Panc1 (cell line): ENCODE measurements around the gene RIN2. TPM values are rescaled to one million over a fixed set of nuclear protein-coding genes. Genes with fewer than 3 reads are reported as not detected.

Experiments used
- ATAC-seq: fragments of 200-7000 bp; cut with Tn5 transposase; 2 replicates; pipeline ENCODE4 v1.9.1; 2020; ENCODE audit warnings: mild to moderate bottlenecking, moderate library complexity
- BruUV-seq: library from RNA; stranded (reverse); fragments of 400-500 nt; replicated peaks from 2 replicates; lab custom pipeline; 2021; lab: Mats Ljungman, UMichigan
- CTCF ChIA-PET: fragments of 300-600 bp; sonication (Branson Sonifier 250); formaldehyde crosslinking; loops from one replicate; lab custom pipeline; 2022; ENCODE audit warnings: antibody characterized with exemption; lab: Charles Lee
- POLR2A ChIA-PET: fragments of 300-600 bp; sonication (Branson Sonifier 250); formaldehyde crosslinking; loops from one replicate; lab custom pipeline; 2022; ENCODE audit warnings: antibody characterized with exemption; lab: Charles Lee
- DNase-seq: peaks from one replicate; pipeline ENCODE4 v3.0.0-alpha.2; 2010; ENCODE audit warnings: low read depth, low spot score
- H3K27ac ChIP-seq: 2 replicates; pipeline ENCODE4 v1.5.1; 2011; ENCODE audit warnings: mild to moderate bottlenecking, low read length, inconsistent platforms
- H3K27me3 ChIP-seq: fragments of 200-500 bp; sonication (Bioruptor generic); 2 replicates; pipeline ENCODE4 v1.6.0; 2014; ENCODE audit warnings: low read length, inconsistent platforms; ENCODE audit not compliant: control insufficient read depth, insufficient read depth
- H3K36me3 ChIP-seq: fragments of 200-500 bp; sonication (Bioruptor generic); 2 replicates; pipeline ENCODE4 v1.5.1; 2014; ENCODE audit warnings: inconsistent platforms, mild to moderate bottlenecking, low read length, moderate library complexity; ENCODE audit not compliant: control insufficient read depth, insufficient read depth
- H3K4me1 ChIP-seq: 2 replicates; pipeline ENCODE4 v1.5.1; 2011; ENCODE audit warnings: inconsistent platforms, mild to moderate bottlenecking, low read length, moderate library complexity; ENCODE audit not compliant: control insufficient read depth, insufficient read depth
- H3K4me3 ChIP-seq, 2 experiments: 2 replicates each; pipeline ENCODE4 v1.5.1; 2011 to 2012; ENCODE audit warnings: low read depth in 2 of 2, low read length in 2 of 2, mild to moderate bottlenecking in 2 of 2, inconsistent platforms in 1 of 2, moderate library complexity in 1 of 2
- H3K9me3 ChIP-seq: fragments of 200-500 bp; sonication (Bioruptor generic); 2 replicates; pipeline ENCODE4 v1.5.1; 2014; ENCODE audit warnings: low read depth, mild to moderate bottlenecking, inconsistent platforms, low read length, moderate library complexity; ENCODE audit not compliant: control insufficient read depth, insufficient read depth
- POLR2AphosphoS5 ChIP-seq: IDR thresholded peaks from 2 replicates; pipeline ENCODE4 v1.6.1; 2012; ENCODE audit warnings: mild to moderate bottlenecking, low read depth, low read length, moderate library complexity
- SIN3A ChIP-seq: IDR thresholded peaks from 2 replicates; pipeline ENCODE4 v1.6.1; 2012; ENCODE audit warnings: low read depth, mild to moderate bottlenecking, low read length, moderate library complexity, borderline replicate concordance; ENCODE audit not compliant: insufficient read depth
- TCF7L2 ChIP-seq: IDR thresholded peaks from 2 replicates; pipeline ENCODE4 v1.6.1; 2011; ENCODE audit warnings: mild to moderate bottlenecking, low read depth, low read length, inconsistent platforms
- in situ Hi-C: cut with HindIII; loops from 2 replicates; pipeline ENCODE4 v1.10.0; 2016; ENCODE audit warnings: low sequenced_read_pairs, low pct_unique_long_range_greater_than_20kb
- intact Hi-C: fragments of 100-400 bp; cut with micrococcal nuclease; formaldehyde crosslinking; loops from one replicate; pipeline ENCODE4 v1.10.0; 2022; ENCODE audit not compliant: unreplicated experiment
- total RNA-seq: library from RNA; stranded (reverse); gene quantifications from one replicate; pipeline ENCODE4 v1.2.1, GENCODE V29; 2021; ENCODE audit not compliant: unreplicated experiment
- TF ChIP-seq, protein P1 (sequence below): fragments of 450-650 bp; IDR thresholded peaks from 2 replicates; pipeline ENCODE4 v1.5.1; 2017; ENCODE audit warnings: mild to moderate bottlenecking
- TF ChIP-seq, protein P2 (sequence below), 2 experiments: IDR thresholded peaks; 2 replicates each; pipeline ENCODE4 v1.6.1; 2011 to 2012; ENCODE audit warnings: low read depth in 2 of 2, control low read depth in 1 of 2, low read length in 1 of 2, mild to moderate bottlenecking in 1 of 2, moderate library complexity in 1 of 2; ENCODE audit not compliant: insufficient read depth in 1 of 2

The RIN2 gene
- total RNA-seq, 1 experiment from 2014 or later, result 25.0 TPM

DNA sequence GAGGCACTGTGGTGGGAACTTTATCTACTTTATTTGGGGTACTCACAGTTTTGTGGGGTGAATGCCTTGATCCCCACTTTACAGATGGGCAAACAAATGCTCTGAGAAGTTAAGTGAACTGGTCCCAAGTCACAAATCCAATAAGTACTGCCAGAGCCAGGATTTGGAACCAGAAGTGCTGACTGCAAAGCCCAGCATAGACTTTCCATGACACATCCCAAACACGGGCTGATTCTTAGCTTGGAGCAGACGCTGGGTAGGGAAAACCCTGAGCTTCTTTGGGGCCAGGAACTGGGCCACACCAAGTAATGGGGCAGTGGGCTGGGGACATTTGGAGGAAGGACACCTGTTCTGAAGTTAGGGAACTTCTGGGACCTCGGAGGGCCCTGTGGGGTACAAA lies 20.3 kb downstream of the RIN2 start:
- in situ Hi-C loops, result no loop called here

DNA sequence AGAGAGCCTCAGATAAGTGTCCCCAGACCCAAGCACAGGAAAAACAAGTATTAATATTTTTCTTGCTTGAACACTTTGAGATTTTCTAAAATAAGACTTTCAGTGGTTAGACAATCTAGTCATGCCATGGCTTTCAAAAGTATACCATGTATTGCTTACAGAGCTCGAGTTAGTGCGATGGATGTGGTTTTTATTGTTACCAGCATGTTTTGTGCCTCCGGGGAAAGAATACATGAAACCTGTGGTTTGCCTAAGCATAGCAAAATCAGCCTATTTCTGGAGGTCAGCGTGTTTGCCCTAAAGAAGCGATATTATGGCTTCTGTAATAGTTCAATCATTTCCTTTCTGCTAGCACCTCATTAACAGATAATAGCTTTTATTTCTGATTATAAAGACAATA lies 21.6 kb downstream of the RIN2 start:
- intact Hi-C loops (loop anchor here (5.0 kb wide), 1 partner anchor 87 kb away; no protein-coding TSS in a partner anchor), in situ Hi-C loops (no loop called here)
- Histone ChIP-seq H3K36me3 (no peaks in the 10 kb centered on the region), H3K4me3 (no peak overlapping the region), H3K27ac (no peak overlapping the region), H3K27me3 (no peaks in the 10 kb centered on the region), H3K4me1 (peaks cover 25% of the 10 kb centered on the region), H3K9me3 (no peaks in the 10 kb centered on the region)
- no peak for TF ChIP-seq POLR2AphosphoS5
- TF ChIP-seq SIN3A, result no peak
- no peak for TF ChIP-seq TCF7L2
- TF ChIP-seq, protein P1, sequence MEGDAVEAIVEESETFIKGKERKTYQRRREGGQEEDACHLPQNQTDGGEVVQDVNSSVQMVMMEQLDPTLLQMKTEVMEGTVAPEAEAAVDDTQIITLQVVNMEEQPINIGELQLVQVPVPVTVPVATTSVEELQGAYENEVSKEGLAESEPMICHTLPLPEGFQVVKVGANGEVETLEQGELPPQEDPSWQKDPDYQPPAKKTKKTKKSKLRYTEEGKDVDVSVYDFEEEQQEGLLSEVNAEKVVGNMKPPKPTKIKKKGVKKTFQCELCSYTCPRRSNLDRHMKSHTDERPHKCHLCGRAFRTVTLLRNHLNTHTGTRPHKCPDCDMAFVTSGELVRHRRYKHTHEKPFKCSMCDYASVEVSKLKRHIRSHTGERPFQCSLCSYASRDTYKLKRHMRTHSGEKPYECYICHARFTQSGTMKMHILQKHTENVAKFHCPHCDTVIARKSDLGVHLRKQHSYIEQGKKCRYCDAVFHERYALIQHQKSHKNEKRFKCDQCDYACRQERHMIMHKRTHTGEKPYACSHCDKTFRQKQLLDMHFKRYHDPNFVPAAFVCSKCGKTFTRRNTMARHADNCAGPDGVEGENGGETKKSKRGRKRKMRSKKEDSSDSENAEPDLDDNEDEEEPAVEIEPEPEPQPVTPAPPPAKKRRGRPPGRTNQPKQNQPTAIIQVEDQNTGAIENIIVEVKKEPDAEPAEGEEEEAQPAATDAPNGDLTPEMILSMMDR, result no peak
- TF ChIP-seq, protein P2, sequence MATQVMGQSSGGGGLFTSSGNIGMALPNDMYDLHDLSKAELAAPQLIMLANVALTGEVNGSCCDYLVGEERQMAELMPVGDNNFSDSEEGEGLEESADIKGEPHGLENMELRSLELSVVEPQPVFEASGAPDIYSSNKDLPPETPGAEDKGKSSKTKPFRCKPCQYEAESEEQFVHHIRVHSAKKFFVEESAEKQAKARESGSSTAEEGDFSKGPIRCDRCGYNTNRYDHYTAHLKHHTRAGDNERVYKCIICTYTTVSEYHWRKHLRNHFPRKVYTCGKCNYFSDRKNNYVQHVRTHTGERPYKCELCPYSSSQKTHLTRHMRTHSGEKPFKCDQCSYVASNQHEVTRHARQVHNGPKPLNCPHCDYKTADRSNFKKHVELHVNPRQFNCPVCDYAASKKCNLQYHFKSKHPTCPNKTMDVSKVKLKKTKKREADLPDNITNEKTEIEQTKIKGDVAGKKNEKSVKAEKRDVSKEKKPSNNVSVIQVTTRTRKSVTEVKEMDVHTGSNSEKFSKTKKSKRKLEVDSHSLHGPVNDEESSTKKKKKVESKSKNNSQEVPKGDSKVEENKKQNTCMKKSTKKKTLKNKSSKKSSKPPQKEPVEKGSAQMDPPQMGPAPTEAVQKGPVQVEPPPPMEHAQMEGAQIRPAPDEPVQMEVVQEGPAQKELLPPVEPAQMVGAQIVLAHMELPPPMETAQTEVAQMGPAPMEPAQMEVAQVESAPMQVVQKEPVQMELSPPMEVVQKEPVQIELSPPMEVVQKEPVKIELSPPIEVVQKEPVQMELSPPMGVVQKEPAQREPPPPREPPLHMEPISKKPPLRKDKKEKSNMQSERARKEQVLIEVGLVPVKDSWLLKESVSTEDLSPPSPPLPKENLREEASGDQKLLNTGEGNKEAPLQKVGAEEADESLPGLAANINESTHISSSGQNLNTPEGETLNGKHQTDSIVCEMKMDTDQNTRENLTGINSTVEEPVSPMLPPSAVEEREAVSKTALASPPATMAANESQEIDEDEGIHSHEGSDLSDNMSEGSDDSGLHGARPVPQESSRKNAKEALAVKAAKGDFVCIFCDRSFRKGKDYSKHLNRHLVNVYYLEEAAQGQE (IDR thresholded peaks at IDR 0.05; ENCODE audit: insufficient read depth in 1 of 2, low read depth in 2 of 2, low read length in 1 of 2), result no peak
- DNase-seq (no peak), ATAC-seq (no peak)
- ChIA-PET CTCF (interaction anchor here (0.6 kb wide), 1 partner anchor 26 kb away, joined by 3 read pairs; no protein-coding TSS in a partner anchor), POLR2A (no interaction called here)
- BruUV-seq, result no TSS peak

More for the DNA sequence above, 20.3 kb downstream of the RIN2 start:
- intact Hi-C loops, result no loop called here
- POLR2A ChIA-PET, result no interaction called here
- DNase-seq (no peak), ATAC-seq (no peak)
- H3K4me1 ChIP-seq, result peaks cover 13% of the 10 kb centered on the region
- no TSS peak for BruUV-seq
- no peaks in the 10 kb centered on the region for H3K27me3 ChIP-seq
- CTCF ChIA-PET, result no interaction called here
- H3K4me3 ChIP-seq, result no peak overlapping the region
- no peaks in the 10 kb centered on the region for H3K36me3 ChIP-seq
- TF ChIP-seq TCF7L2 (no peak), POLR2AphosphoS5 (no peak), SIN3A (no peak)
- TF ChIP-seq, protein P2 (IDR thresholded peaks at IDR 0.05; ENCODE audit: insufficient read depth in 1 of 2, low read depth in 2 of 2, low read length in 1 of 2), result no peak
- TF ChIP-seq, protein P1, result no peak
- no peaks in the 10 kb centered on the region for H3K9me3 ChIP-seq
- peak overlapping the region; percentile 13; the same call in 1 of the 2 replicates for H3K27ac ChIP-seq
